OCI-M2 (cell line): ENCODE data around the gene HYAL3.
"Not testable (repeated sequence)": the region's sequence is repeated elsewhere in the genome, so short reads cannot be mapped to it uniquely, and the experiment has no call there.

Experiments
- DNase-seq: peaks from one replicate; lab custom pipeline; 2025; ENCODE audit not compliant: unreplicated experiment; lab: John Stamatoyannopoulos, UW

HYAL3 gene

GRCh38 chr3:50316657-50317242 is 17.5 kb upstream of the HYAL3 start:
- no peak for DNase-seq

- no peak for DNase-seq
Measured at GRCh38 chr3:50314816-50315215, 15.6 kb upstream of the HYAL3 start.

- DNase-seq: no peak
Measured at GRCh38 chr3:50314342-50314741, 15.1 kb upstream of the HYAL3 start.

GRCh38 chr3:50312041-50312440 is 12.8 kb upstream of the HYAL3 start:
- not testable (repeated sequence) for DNase-seq

- no peak for DNase-seq
Measured at GRCh38 chr3:50304601-50305000, 5.4 kb upstream of the HYAL3 start.

DNA sequence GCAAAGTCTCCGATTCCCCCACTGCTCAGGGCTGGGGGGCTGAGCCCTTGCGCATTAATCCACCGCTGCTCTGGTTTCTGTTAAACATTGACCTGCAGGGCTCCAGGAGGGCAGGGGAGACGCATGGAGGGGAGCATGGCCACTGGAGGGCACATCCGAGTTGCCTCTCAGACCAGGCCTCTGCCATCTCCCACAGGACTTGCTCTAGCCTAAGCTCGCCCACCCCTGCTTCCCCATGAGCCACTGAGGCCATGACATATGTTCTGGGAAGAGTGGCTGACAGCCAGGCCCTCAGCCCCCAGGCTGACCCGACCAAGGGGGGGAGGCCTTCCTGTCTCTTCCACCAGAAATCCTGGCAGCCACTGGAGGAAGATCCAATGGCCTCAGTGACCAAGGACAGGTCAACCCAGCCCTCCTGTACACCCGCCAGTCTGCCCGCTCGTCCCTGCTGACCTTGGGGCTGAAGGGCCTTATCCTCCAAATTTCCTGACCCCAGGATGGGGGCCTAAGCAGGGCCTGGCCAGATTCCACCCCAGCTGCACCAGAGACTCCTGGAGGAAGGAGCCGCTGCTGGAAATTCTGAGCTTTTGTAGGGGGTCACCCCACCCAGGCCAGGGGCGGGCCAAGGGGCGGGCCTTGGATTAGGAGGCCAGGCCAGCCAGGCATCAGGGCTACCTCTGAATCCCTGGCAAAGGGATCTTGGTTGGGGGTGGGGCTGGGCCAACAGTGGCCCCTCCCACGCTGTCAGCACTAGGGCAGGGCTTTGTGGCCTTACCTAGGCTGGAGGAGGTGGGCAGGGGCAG is 4.0 kb upstream of the HYAL3 start, which contains the start of gene HYAL1:
TSS of gene HYAL1 (minus strand) at position 562 of the 803 bp plus-strand sequence. CDS start 618 bp downstream, outside the sequence.
- DNase-seq: no peak

DNA sequence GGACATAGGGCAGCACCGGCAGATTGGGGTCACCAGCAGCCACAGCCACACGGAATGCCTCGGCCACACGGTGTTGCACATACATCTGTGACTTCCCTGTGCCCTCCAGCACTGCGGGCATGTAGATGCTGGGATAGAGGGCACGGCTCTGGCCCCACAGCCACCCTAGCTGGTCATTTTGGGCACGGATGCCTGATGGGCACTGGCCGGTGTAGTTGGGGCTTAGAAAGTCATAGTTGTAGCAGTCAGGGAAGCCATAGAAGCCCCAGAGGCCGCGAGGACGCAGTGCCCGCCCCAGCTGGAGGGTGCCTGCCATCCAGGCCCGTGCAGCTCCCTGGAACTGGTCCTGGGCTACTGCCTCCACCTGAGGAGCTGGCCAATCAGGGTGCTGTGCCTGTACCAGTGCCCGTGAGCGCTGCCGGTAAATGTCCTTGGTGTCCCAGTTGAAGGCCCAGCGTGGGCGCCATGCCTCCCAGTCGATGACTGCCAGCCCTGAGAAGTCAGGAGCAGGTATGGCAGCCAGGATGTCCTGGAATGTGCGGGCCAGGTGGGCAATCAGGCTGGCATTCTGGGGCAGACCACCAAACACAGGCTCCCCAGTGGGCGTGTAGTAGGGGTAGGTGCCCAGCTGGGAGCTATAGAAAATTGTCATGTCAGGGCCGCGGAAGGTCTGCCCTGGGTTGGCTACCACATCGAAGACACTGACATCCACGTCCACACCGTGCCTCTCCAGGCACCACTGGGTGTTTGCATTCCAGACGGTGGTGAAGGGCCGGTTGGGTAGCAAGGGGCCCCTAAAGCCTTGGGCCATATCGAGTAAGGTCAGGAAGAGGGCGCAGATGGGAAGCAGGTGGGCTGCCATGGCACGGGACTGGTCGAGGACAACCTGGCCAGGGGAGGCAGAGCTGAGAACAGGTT is 3.1 kb upstream of the HYAL3 start:
- DNase-seq: no peak

DNA sequence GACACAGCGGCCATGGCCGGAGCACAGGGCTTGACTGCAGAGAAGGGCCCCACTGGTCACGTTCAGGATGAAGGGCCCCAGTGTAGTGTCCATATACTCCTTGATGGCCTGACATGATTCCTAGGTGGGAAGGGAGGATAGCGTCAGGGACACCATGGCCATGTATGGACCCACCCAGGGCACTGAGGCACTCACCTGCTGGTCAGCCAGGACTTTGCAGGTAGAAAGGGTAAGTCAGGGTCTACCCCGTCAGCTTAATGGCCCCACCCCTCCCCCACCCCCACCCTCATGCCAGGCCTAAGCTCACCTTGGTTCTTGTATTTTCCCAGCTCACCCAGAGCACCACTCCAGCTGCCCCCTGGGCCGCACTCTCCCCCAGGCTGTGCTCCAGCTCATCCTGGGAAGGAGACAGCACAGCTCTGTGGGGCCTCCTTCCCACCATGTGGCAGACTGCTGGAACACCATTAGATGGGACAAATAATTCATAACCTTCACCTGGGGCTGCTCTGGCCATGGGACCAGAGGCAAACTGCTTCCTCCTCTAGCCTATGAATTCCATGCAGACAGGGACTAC is 1.6 kb upstream of the HYAL3 start:
- DNase-seq: no peak

DNA sequence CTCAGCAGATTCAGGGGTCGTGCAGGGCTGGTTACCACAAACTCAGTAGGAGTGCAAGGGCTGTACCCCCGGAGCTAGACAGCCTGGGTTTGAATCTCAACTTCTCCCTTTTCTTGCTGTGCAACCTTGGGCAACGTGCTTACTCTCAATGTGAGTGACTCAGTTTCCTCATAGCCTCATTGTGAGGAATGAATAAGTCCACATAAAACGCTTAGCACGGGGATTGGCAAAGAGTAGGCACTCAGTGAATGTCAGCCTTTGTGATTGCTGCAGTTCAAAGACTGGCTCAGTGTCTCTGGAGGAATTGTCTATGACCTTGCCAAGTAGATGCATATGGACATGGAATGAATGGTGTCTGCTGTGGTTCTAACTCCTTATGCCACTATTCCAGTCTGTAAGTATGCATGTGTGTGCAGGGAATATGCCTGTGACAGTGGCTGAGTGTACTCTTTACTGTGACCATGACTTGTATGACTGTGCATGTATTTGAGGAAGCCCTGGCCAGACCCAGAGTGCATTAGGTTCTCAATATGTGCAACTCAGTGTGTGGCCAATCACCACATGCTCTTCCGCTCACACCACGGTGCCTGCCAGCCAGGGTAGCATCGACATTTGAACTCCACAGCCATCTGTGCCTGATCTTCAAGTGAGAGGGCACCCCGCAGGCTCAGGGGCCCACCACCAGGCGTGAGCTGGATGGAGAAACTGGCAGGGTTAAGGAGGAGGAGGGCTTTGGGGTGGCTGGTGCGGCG is 900 bp upstream of the HYAL3 start:
- DNase-seq: no peak

DNA sequence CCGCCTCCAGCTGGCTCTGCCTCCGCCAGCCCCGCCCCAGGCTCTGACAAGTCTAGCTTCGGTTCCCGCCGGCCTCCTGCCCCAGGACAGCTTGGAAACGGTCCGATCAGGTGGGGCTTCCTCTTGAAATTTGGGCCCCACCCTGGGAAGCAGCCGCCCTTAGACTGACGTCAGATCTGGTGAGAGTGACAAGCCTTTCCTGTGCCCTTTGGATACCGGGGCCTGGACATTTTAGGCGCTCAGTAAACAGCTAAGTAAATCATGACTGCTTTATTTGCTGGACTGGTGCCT is 378 bp upstream of the HYAL3 start:
- no peak for DNase-seq

- DNase-seq: no peak
Measured at GRCh38 chr3:50297896-50298725, 1.1 kb downstream of the HYAL3 start.

DNA sequence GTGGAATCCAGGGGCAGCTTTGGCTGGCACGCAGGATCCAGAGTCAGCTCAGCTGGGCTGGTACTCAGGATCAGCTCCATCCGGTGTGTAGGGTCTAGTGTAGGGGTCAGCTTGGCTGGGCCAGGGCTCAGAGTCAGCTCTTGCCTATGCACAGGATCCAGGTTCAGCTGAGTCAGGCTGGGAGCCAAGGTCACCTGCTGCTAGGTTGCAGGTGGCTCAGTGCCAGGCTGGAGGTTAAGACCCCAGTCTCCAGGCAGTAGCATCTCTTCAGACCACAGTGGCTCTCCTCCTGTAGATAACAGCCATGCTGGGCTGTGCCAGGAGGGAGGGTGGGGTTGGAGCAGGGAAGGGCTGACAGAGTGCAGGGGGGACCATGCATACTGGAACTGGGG is 1.8 kb downstream of the HYAL3 start:
- no peak for DNase-seq

DNA sequence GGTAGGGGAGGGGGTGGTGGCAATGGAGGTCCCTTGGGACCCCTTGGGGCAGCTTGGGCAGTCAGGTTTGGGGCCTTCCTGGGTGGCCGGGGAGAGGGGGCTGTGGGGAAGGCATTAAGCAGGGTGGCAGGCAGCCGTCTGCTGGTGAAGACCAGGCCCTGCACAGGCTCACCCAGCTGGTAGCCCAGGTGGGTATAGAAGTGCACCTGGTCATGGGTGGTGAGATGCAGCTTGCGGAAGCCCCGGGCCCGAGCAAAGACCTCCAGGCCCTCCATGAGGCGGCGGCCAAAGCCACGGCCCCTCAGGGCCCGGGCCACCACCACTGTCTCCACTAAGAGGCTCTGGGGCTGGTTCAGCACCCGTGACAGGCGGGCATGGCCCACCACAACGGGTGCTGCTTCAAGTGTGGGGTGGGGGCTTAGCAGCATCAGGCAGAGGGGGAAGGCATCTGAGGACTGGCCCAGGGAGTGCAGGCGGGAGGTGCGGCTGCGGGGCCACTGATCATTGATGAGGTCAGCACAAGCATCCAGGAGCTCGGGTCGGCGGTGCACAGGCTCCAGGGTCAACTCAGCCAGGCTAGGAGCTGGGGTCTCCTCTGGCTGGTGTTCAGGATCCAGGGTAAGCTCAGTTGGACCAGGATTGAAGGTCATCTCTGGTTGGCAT is 2.4 kb downstream of the HYAL3 start:
- DNase-seq: no peak

DNA sequence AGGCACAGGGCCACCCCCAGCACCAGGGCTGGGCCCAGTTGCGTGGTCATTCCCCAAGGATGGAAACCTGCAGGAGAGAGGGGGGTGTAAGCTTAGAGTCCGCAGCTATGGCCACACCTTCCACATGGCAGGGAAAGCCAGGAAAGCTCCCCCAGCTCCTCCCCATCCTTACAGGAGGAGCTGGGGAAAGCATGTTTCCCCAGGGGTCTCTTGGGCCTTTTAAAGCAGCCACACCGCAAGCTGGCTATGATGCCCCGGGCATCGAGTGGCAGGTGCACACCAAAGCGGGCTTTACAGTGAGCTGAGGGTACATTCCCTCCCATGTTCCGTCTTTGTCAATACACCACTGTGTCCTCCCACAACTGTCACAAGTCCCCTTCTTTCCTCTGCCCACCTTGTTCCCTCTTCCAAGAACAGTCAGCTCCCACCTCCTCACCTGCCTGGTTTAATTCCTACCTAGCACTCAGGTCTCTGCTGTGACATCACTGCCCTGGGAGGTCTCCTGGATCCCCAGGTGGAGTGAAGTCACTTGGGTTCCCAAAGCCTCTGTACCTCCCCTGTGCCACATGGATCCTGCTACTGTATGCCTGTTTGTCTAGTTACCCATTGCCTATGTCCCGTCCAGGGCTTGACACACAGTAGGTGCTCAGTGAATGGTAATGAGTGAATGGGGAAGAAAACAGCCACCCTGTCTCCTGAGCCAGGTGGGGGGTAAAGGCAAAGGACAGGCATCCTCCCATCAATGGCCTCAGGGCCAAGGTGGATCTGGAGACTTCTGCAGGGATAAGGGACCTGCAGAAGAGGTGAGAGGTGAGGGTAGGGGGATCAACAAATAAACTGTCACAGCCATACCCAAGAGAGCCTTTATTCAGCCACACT is 3.4 kb downstream of the HYAL3 start:
- no peak for DNase-seq

DNA sequence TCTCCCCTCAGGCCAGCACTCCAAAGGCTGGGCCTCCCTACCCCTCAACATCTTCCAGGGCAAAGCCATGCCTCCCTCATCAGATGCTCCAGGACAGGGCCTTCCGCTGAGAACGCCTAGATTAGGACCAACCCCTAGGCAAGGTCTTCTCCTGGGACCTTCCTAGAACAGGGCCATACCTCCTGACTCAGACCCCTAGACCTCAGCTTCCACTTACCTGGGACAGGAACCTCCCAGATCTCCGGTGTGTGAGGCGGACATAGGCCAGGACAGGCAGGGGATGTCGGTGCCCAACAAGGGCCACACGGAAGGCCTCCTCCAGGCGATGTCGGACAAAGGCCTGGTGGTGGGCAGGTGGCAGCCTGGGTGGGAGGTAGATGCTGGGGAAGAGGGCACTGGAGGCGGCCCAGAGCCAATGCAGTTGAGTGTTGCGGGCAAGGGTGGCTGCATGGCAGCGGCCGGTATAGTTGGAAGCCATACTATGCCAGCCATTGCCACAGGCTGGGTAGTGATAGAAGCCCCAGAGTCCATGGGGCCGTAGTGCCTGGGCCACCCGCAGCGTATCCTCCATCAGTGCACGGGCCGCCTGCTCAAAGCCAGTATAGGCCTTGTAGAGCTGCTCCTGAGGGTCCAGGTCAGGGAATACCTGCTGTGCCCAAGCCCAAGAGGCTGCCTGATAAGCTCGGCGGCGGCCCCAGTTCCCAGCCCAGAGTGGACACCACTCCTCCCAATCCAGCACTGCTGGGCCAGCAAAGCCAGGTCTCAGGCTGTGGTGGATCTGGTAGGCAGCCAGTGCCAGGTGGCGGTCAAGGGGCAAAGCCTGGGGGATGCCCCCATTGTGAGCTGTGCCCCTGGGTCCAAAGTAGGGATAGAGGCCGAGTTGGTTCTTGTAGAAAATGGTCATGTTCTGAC is 4.5 kb downstream of the HYAL3 start:
- DNase-seq: no peak

DNA sequence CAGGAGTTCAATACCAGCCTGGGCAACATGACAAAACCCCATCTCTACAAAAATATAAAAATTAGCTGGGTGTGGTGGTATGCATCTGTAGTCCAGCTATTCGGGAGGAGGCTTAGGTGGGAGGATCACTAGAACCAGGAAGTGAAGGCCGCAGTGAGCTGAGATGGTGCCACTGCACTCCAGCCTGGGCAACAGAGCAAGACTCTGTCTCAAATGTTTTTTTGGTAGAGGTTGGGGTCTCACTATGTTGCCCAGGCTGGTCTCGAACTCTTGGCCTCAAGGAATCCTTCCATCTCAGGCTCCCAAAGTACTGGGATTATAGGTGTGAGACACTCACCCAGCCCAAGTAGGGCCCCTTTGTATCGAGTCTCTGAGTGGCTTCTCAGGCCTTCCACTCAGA is 5.1 kb downstream of the HYAL3 start:
- no peak for DNase-seq

DNA sequence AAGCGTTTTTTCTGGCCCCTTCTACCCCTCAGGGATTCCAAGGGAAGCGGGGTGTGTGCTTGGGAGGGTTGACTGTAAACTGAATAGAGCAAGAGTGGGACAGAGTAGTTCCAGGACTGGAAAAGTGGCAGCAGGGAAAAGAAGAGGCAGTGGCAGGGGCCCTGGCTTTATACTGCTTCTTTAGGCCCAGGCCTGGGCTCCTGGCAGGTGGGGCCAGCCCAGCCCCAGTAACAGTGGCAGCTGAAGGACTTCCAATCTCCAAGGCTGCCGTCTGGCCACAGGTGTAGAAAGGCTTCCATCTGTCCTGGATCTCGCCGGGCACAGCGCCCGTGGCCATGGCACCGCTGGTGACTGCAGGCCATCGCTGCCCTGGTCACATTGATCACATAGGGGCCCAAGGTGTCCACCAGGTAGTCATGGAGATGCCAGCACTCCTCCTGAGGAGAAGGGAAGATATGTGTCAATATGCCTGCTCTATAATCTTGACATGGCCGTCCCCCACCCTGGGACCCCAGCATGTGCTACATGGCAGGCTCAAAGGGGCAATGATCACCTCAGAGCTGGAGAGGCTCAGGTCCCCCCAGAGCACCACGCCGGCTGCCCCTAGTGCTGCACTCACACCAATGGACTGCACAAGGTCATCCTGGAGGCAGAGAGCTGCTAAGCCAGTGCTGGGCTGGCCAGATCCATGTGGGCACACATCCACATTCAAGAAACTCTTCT is 6.0 kb downstream of the HYAL3 start:
- no peak for DNase-seq
